ENCODE data around the gene EMID1.

The EMID1 gene

DNA sequence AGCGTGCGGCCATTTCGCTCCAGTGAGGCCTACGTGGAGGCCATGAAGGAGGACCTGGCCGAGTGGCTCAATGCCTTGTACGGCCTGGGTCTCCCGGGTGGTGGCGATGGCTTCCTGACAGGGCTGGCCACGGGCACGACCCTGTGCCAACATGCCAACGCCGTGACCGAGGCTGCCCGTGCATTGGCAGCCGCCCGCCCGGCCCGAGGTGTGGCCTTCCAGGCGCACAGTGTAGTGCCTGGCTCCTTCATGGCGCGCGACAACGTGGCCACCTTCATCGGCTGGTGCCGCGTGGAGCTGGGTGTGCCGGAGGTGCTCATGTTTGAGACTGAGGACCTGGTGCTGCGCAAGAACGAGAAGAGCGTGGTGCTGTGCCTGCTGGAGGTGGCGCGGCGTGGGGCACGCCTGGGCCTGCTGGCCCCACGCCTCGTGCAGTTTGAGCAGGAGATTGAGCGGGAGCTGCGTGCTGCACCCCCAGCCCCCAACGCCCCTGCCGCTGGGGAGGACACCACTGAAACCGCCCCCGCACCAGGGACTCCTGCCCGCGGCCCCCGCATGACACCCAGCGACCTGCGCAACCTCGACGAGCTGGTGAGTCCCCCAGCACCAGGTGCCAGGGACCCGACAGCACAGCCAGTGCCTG lies 102.6 kb downstream of the EMID1 start:
- Histone ChIP-seq H3K27ac (no peak overlapping the region), H3K9ac (no peak overlapping the region), H3K79me2 (no peaks in the 10 kb centered on the region), H3K4me3 (ENCODE audit: low read depth, low read length) (no peak overlapping the region), H3K4me2 (ENCODE audit: low read length) (no peak overlapping the region), H3K27me3 (ENCODE audit: control insufficient read depth, insufficient read depth, low read length) (no peaks in the 10 kb centered on the region), H3K9me3 (ENCODE audit: control insufficient read depth, low read length) (no peaks in the 10 kb centered on the region), H2AFZ (no peak overlapping the region), H3K36me3 (ENCODE audit: control insufficient read depth, insufficient read depth, low read length) (no peaks in the 10 kb centered on the region), H3K4me1 (no peaks in the 10 kb centered on the region)
- TF ChIP-seq, protein P1, sequence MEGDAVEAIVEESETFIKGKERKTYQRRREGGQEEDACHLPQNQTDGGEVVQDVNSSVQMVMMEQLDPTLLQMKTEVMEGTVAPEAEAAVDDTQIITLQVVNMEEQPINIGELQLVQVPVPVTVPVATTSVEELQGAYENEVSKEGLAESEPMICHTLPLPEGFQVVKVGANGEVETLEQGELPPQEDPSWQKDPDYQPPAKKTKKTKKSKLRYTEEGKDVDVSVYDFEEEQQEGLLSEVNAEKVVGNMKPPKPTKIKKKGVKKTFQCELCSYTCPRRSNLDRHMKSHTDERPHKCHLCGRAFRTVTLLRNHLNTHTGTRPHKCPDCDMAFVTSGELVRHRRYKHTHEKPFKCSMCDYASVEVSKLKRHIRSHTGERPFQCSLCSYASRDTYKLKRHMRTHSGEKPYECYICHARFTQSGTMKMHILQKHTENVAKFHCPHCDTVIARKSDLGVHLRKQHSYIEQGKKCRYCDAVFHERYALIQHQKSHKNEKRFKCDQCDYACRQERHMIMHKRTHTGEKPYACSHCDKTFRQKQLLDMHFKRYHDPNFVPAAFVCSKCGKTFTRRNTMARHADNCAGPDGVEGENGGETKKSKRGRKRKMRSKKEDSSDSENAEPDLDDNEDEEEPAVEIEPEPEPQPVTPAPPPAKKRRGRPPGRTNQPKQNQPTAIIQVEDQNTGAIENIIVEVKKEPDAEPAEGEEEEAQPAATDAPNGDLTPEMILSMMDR (IDR thresholded peaks at IDR 0.05), result no peak

- no peaks in the 10 kb centered on the region for H3K4me1 ChIP-seq
- H2AFZ ChIP-seq, result no peak overlapping the region
- no peak overlapping the region for H3K4me3 ChIP-seq (ENCODE audit: low read depth, low read length)
- no peaks in the 10 kb centered on the region for H3K9me3 ChIP-seq (ENCODE audit: control insufficient read depth, low read length)
- TF ChIP-seq, protein P1 (IDR thresholded peaks at IDR 0.05), result no peak
- no peaks in the 10 kb centered on the region for H3K36me3 ChIP-seq (ENCODE audit: control insufficient read depth, insufficient read depth, low read length)
- H3K27ac ChIP-seq, result no peak overlapping the region
- H3K9ac ChIP-seq, result no peak overlapping the region
- H3K79me2 ChIP-seq, result no peaks in the 10 kb centered on the region
- no peak overlapping the region for H3K4me2 ChIP-seq (ENCODE audit: low read length)
- H3K27me3 ChIP-seq (ENCODE audit: control insufficient read depth, insufficient read depth, low read length), result peaks cover 3% of the 10 kb centered on the region
Observed at GRCh38 chr22:29308791-29309262, 103.1 kb downstream of the EMID1 start.

Data from parathyroid adenoma (tissue), 2 donors.